Nephron (organoid): Measurements from ENCODE around the gene CEND1.

ENCODE experiments used
- H3K27ac Mint-ChIP-seq, 3 experiments: 2 replicates each; pipeline ENCODE4 v1.8.0; 2020; ENCODE audit warnings: mixed read lengths in 3 of 3, mild to moderate bottlenecking in 2 of 3, moderate library complexity in 1 of 3
- H3K27me3 Mint-ChIP-seq: 2 replicates; pipeline ENCODE4 v1.8.0; 2021; ENCODE audit warnings: low read depth, mild to moderate bottlenecking, moderate library complexity, mixed read lengths
- H3K36me3 Mint-ChIP-seq: 2 replicates; pipeline ENCODE4 v1.8.0; 2020; ENCODE audit warnings: low read depth, mixed read lengths
- H3K4me1 Mint-ChIP-seq: 2 replicates; pipeline ENCODE4 v1.8.0; 2020; ENCODE audit warnings: mixed read lengths
- H3K4me3 Mint-ChIP-seq, 3 experiments: 2 replicates each; pipeline ENCODE4 v1.8.0; 2020; ENCODE audit warnings: mild to moderate bottlenecking in 3 of 3, mixed read lengths in 3 of 3, moderate library complexity in 2 of 3
- H3K9me3 Mint-ChIP-seq: 2 replicates; pipeline ENCODE4 v1.8.0; 2020; ENCODE audit warnings: mixed read lengths
- TF ChIP-seq, protein P1 (sequence below), 3 experiments: fragments of 200-600 bp; sonication (generic); IDR thresholded peaks; one replicate each; pipeline ENCODE4 v1.5.0; 2021; ENCODE audit warnings: antibody characterized with exemption in 3 of 3; ENCODE audit not compliant: unreplicated experiment in 3 of 3

CEND1 gene

DNA sequence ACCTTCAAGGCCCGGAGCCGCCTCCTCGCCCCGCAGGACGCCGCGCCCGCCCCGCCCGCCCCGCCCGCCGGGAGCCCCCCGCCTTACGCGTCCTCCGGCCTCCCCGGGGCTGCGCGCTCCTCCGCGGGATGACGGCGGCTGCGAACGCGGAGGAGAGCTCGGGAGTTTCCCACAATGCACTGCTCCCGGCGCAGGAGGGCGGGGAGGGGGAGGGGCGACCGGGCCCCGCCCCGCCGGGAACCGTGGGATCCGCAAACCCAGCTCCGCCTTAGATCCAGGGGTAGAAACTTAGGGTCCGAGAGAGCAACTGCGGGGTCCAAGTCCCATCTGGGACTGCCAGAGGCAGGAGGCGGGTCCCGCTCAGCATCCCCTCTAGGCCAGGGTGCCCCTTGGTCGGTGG, at the start of gene CEND1:
Gene CEND1, minus strand, starts transcription at position 148 of the 400 bp plus-strand sequence. CDS start 1,514 bp downstream, outside the sequence.
- H3K4me3 Mint-ChIP-seq, result peak within 1 kb of the TSS in 1 of 3 experiments; percentile 13
- H3K9me3 Mint-ChIP-seq, result no peaks in the 10 kb centered on the region
- TF ChIP-seq, protein P1, sequence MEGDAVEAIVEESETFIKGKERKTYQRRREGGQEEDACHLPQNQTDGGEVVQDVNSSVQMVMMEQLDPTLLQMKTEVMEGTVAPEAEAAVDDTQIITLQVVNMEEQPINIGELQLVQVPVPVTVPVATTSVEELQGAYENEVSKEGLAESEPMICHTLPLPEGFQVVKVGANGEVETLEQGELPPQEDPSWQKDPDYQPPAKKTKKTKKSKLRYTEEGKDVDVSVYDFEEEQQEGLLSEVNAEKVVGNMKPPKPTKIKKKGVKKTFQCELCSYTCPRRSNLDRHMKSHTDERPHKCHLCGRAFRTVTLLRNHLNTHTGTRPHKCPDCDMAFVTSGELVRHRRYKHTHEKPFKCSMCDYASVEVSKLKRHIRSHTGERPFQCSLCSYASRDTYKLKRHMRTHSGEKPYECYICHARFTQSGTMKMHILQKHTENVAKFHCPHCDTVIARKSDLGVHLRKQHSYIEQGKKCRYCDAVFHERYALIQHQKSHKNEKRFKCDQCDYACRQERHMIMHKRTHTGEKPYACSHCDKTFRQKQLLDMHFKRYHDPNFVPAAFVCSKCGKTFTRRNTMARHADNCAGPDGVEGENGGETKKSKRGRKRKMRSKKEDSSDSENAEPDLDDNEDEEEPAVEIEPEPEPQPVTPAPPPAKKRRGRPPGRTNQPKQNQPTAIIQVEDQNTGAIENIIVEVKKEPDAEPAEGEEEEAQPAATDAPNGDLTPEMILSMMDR (IDR thresholded peaks at IDR 0.05; ENCODE audit: unreplicated experiment in 3 of 3), result no peak
- H3K4me1 Mint-ChIP-seq, result peaks cover 8% of the 10 kb centered on the region
- H3K27me3 Mint-ChIP-seq, result no peaks in the 10 kb centered on the region
- no peak within 1 kb of the TSS for H3K27ac Mint-ChIP-seq
- H3K36me3 Mint-ChIP-seq, result peaks cover 3% of the 10 kb centered on the region

- H3K9me3 Mint-ChIP-seq, result no peaks in the 10 kb centered on the region
- H3K27me3 Mint-ChIP-seq, result no peaks in the 10 kb centered on the region
- H3K4me3 Mint-ChIP-seq, result peak overlapping the region in 1 of 3 experiments; percentile 68
- peaks cover 12% of the 10 kb centered on the region for H3K36me3 Mint-ChIP-seq
- H3K27ac Mint-ChIP-seq, result peak overlapping the region in 1 of 3 experiments; percentile 52
- peaks cover 16% of the 10 kb centered on the region for H3K4me1 Mint-ChIP-seq
- TF ChIP-seq, protein P1 (IDR thresholded peaks at IDR 0.05; ENCODE audit: unreplicated experiment in 3 of 3), result no peak
Observed at GRCh38 chr11:839280-839623, 49.4 kb upstream of the CEND1 start.

DNA sequence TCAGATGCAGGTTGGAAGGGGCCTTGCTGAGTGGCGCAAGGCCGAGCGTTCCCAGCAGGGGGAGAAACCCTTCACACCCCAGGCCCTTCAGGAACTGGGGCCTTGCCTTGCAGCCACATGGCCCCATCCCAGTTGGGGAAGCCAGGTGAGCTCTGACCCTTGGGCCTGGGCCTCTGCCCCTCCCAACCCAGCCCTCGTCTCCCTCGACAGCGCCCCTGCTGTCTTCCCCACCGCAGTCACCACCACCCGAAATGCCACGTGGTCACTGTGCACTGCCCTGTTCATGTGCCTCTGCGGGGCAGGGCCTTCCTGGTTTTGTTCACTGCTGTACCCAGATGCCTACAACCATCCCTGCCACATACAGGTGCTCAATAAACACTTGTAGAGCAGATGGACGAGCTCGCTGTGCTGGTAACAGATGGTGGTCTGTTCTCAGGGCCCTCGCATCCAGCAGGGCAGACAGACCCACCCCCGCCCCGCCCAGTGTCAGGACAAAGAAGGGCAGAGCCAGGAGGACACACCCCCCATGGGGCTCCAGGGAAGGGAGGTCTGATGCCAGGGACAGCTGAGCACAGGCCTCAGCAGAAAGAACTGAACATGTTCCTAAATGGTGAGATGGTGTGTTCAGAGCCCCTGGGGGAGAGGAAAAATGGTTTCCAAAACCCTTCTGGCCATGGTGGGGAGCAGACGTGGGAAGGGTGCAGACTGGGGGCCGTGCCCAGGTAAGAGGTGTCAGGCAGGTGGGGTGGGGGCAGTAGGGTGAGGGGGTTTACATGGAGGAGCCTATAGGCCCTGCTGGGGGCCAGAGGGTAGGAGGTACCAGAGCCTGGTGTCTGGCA, 48.8 kb upstream of the CEND1 start:
- Mint-ChIP-seq H3K27ac (peak overlapping the region; percentile 25 to 63 (median 35)), H3K9me3 (no peaks in the 10 kb centered on the region), H3K4me1 (peaks cover 16% of the 10 kb centered on the region), H3K4me3 (peak overlapping the region; percentile 59 to 74 (median 68)), H3K27me3 (no peaks in the 10 kb centered on the region), H3K36me3 (peaks cover 12% of the 10 kb centered on the region)
- TF ChIP-seq, protein P1 (IDR thresholded peaks at IDR 0.05; ENCODE audit: unreplicated experiment in 3 of 3), result peak in 2 of 3 experiments; percentile 18 to 26

GRCh38 chr11:837990-838307, 48.1 kb upstream of the CEND1 start:
- no peak overlapping the region for H3K27ac Mint-ChIP-seq
- no peaks in the 10 kb centered on the region for H3K9me3 Mint-ChIP-seq
- H3K4me1 Mint-ChIP-seq, result peaks cover 16% of the 10 kb centered on the region
- H3K4me3 Mint-ChIP-seq, result peak overlapping the region in 1 of 3 experiments; percentile 74
- TF ChIP-seq, protein P1 (IDR thresholded peaks at IDR 0.05; ENCODE audit: unreplicated experiment in 3 of 3), result no peak
- H3K36me3 Mint-ChIP-seq, result peaks cover 12% of the 10 kb centered on the region
- no peaks in the 10 kb centered on the region for H3K27me3 Mint-ChIP-seq

GRCh38 chr11:837189-837989, 47.5 kb upstream of the CEND1 start:
- Mint-ChIP-seq H3K27ac (no peak overlapping the region), H3K4me1 (peaks cover 16% of the 10 kb centered on the region), H3K9me3 (no peaks in the 10 kb centered on the region), H3K36me3 (peaks cover 12% of the 10 kb centered on the region), H3K4me3 (no peak overlapping the region), H3K27me3 (no peaks in the 10 kb centered on the region)
- TF ChIP-seq, protein P1 (IDR thresholded peaks at IDR 0.05; ENCODE audit: unreplicated experiment in 3 of 3), result no peak
